Stimulated activated naive CD8-positive, alpha-beta T cell treated with anti-CD3 and anti-CD28 coated beads, Interleukin-15, Interleukin-2, amounts not matched to agents 100 ng/mL and 50 ng/mL, for 24 hours (primary cell): Measurements from ENCODE around the gene PAIP2.
A peak's percentile ranks its signal among the peaks of the same experiment; 100 is the strongest.
"Not testable (repeated sequence)": the region's sequence is repeated elsewhere in the genome, so short reads cannot be mapped to it uniquely, and the experiment has no call there.

ENCODE experiments used
- H3K27ac Mint-ChIP-seq: one replicate; pipeline ENCODE4 v1.8.0; 2021; ENCODE audit warnings: mild to moderate bottlenecking, mixed read lengths
- H3K27me3 Mint-ChIP-seq: one replicate; pipeline ENCODE4 v1.8.0; 2021; ENCODE audit warnings: mixed read lengths
- H3K36me3 Mint-ChIP-seq: one replicate; pipeline ENCODE4 v1.8.0; 2021; ENCODE audit warnings: low read depth, mixed read lengths
- H3K4me1 Mint-ChIP-seq: one replicate; pipeline ENCODE4 v1.8.0; 2021; ENCODE audit warnings: low read depth, mixed read lengths
- H3K4me3 Mint-ChIP-seq: one replicate; pipeline ENCODE4 v1.8.0; 2021; ENCODE audit warnings: mild to moderate bottlenecking, mixed read lengths
- H3K9me3 Mint-ChIP-seq: one replicate; pipeline ENCODE4 v1.8.0; 2021; ENCODE audit warnings: mixed read lengths

Gene PAIP2

GRCh38 chr5:139379626-139380449 is 38.2 kb downstream of the PAIP2 start:
- peaks cover 7% of the 10 kb centered on the region for H3K4me1 Mint-ChIP-seq
- H3K4me3 Mint-ChIP-seq = no peak overlapping the region
- no peak overlapping the region for H3K27ac Mint-ChIP-seq
- H3K36me3 Mint-ChIP-seq = no peaks in the 10 kb centered on the region
- no peaks in the 10 kb centered on the region for H3K9me3 Mint-ChIP-seq
- H3K27me3 Mint-ChIP-seq = no peaks in the 10 kb centered on the region

- Mint-ChIP-seq H3K4me3 (no peak overlapping the region), H3K27ac (no peak overlapping the region), H3K4me1 (peaks cover 26% of the 10 kb centered on the region), H3K36me3 (no peaks in the 10 kb centered on the region), H3K27me3 (no peaks in the 10 kb centered on the region), H3K9me3 (no peaks in the 10 kb centered on the region)
Measured at GRCh38 chr5:139381837-139382761, 40.4 kb downstream of the PAIP2 start.

- Mint-ChIP-seq H3K4me3 (no peak overlapping the region), H3K9me3 (no peaks in the 10 kb centered on the region), H3K4me1 (peaks cover 26% of the 10 kb centered on the region), H3K36me3 (no peaks in the 10 kb centered on the region), H3K27me3 (no peaks in the 10 kb centered on the region), H3K27ac (no peak overlapping the region)
Measured at GRCh38 chr5:139382807-139383206, 41.2 kb downstream of the PAIP2 start.

GRCh38 chr5:139383275-139383992 is 41.8 kb downstream of the PAIP2 start, which contains the start of gene SLC23A1:
SLC23A1 (minus strand) TSS chr5:139383297; CDS start chr5:139383253, 44 bp downstream.
- H3K4me3 Mint-ChIP-seq = no peak within 1 kb of the TSS
- no peaks in the 10 kb centered on the region for H3K9me3 Mint-ChIP-seq
- peaks cover 31% of the 10 kb centered on the region for H3K4me1 Mint-ChIP-seq
- H3K36me3 Mint-ChIP-seq = no peaks in the 10 kb centered on the region
- no peak within 1 kb of the TSS for H3K27ac Mint-ChIP-seq
- H3K27me3 Mint-ChIP-seq = no peaks in the 10 kb centered on the region

GRCh38 chr5:139383993-139384590 is 42.4 kb downstream of the PAIP2 start:
- H3K4me1 Mint-ChIP-seq = peaks cover 36% of the 10 kb centered on the region
- H3K9me3 Mint-ChIP-seq = no peaks in the 10 kb centered on the region
- H3K36me3 Mint-ChIP-seq = no peaks in the 10 kb centered on the region

GRCh38 chr5:139384591-139385051 is 43.0 kb downstream of the PAIP2 start:
- H3K27ac Mint-ChIP-seq = peak overlapping the region; percentile 49
- H3K27me3 Mint-ChIP-seq = no peaks in the 10 kb centered on the region
- peak overlapping the region; percentile 63 for H3K4me3 Mint-ChIP-seq
- no peaks in the 10 kb centered on the region for H3K36me3 Mint-ChIP-seq
- H3K4me1 Mint-ChIP-seq = peaks cover 41% of the 10 kb centered on the region
- H3K9me3 Mint-ChIP-seq = no peaks in the 10 kb centered on the region

More at GRCh38 chr5:139383993-139384590, 42.4 kb downstream of the PAIP2 start:
- Mint-ChIP-seq H3K27me3 (no peaks in the 10 kb centered on the region), H3K27ac (peak overlapping the region; percentile 49), H3K4me3 (no peak overlapping the region)

- no peaks in the 10 kb centered on the region for H3K9me3 Mint-ChIP-seq
- no peaks in the 10 kb centered on the region for H3K27me3 Mint-ChIP-seq
- H3K36me3 Mint-ChIP-seq = no peaks in the 10 kb centered on the region
- H3K27ac Mint-ChIP-seq = peak overlapping the region; percentile 49
- H3K4me1 Mint-ChIP-seq = peaks cover 48% of the 10 kb centered on the region
- H3K4me3 Mint-ChIP-seq = peak overlapping the region; percentile 63
Measured at GRCh38 chr5:139385061-139386049, 43.7 kb downstream of the PAIP2 start.

- no peaks in the 10 kb centered on the region for H3K36me3 Mint-ChIP-seq
- no peak overlapping the region for H3K27ac Mint-ChIP-seq
- H3K9me3 Mint-ChIP-seq = no peaks in the 10 kb centered on the region
- H3K4me3 Mint-ChIP-seq = peak overlapping the region; percentile 2
- H3K27me3 Mint-ChIP-seq = no peaks in the 10 kb centered on the region
- H3K4me1 Mint-ChIP-seq = peaks cover 55% of the 10 kb centered on the region
Measured at GRCh38 chr5:139386050-139386438, 44.4 kb downstream of the PAIP2 start.

- H3K27me3 Mint-ChIP-seq, H3K27ac Mint-ChIP-seq, H3K36me3 Mint-ChIP-seq, H3K4me3 Mint-ChIP-seq, H3K9me3 Mint-ChIP-seq: not testable (repeated sequence)
- H3K4me1 Mint-ChIP-seq = peaks cover 64% of the 10 kb centered on the region
Measured at GRCh38 chr5:139386956-139387355, 45.3 kb downstream of the PAIP2 start.

GRCh38 chr5:139387611-139388197 is 46.0 kb downstream of the PAIP2 start:
- Mint-ChIP-seq H3K36me3 (no peaks in the 10 kb centered on the region), H3K27me3 (no peaks in the 10 kb centered on the region), H3K9me3 (no peaks in the 10 kb centered on the region), H3K4me1 (peaks cover 65% of the 10 kb centered on the region), H3K4me3 (peak overlapping the region; percentile 81), H3K27ac (peak overlapping the region; percentile 55)

- Mint-ChIP-seq H3K4me3 (peak overlapping the region; percentile 81), H3K36me3 (no peaks in the 10 kb centered on the region), H3K9me3 (no peaks in the 10 kb centered on the region), H3K27me3 (no peaks in the 10 kb centered on the region), H3K27ac (peak overlapping the region; percentile 55), H3K4me1 (peaks cover 72% of the 10 kb centered on the region)
Measured at GRCh38 chr5:139388198-139388821, 46.7 kb downstream of the PAIP2 start.

GRCh38 chr5:139389701-139390638 is 48.3 kb downstream of the PAIP2 start, which contains the start of gene MZB1:
MZB1 (minus strand) TSS chr5:139389913; CDS start chr5:139389856, 57 bp downstream.
- no peaks in the 10 kb centered on the region for H3K9me3 Mint-ChIP-seq
- H3K36me3 Mint-ChIP-seq = no peaks in the 10 kb centered on the region
- peaks cover 67% of the 10 kb centered on the region for H3K4me1 Mint-ChIP-seq
- no peaks in the 10 kb centered on the region for H3K27me3 Mint-ChIP-seq
- H3K27ac Mint-ChIP-seq = peak within 1 kb of the TSS; percentile 98
- peak within 1 kb of the TSS; percentile 95 for H3K4me3 Mint-ChIP-seq
